HepG2 (cell line): ENCODE data around the gene PDE6H.

Experiments
- EP300 ChIP-seq, 3 experiments: sonication (generic) in 1 of 3; formaldehyde crosslinking in 1 of 3; IDR thresholded peaks; 2 replicates each; pipeline versions ENCODE4 v1.5.1 to v1.6.1; 2011 to 2020; ENCODE audit warnings: low read depth in 2 of 3, low read length in 2 of 3, borderline replicate concordance in 1 of 3, improper control_type of control experiment in 1 of 3, mild to moderate bottlenecking in 1 of 3, missing genetic modification reagents in 1 of 3, moderate library complexity in 1 of 3
- GATA4 ChIP-seq: sonication (generic); IDR thresholded peaks from 2 replicates; pipeline ENCODE4 v1.6.1; 2016; ENCODE audit warnings: antibody characterized with exemption, low read depth, borderline replicate concordance
- KDM5A ChIP-seq: fragments of 200-600 bp; sonication (generic); IDR thresholded peaks from 2 replicates; pipeline ENCODE4 v1.7.0; 2018; ENCODE audit warnings: antibody characterized with exemption, mild to moderate bottlenecking, low read length, borderline replicate concordance
- NFE2L2 ChIP-seq: fragments of 150-350 bp; IDR thresholded peaks from 2 replicates; pipeline ENCODE4 v1.6.1; 2014; ENCODE audit warnings: low read length
- RXRA ChIP-seq: sonication (generic); formaldehyde crosslinking; IDR thresholded peaks from 2 replicates; pipeline ENCODE4 v1.5.1; 2020; ENCODE audit warnings: missing genetic modification reagents
- TARDBP ChIP-seq: sonication (generic); formaldehyde crosslinking; IDR thresholded peaks from 2 replicates; pipeline ENCODE4 v1.8.0; 2022; ENCODE audit warnings: mild to moderate bottlenecking, missing genetic modification reagents
- U2AF2 ChIP-seq: fragments of 200-400 bp; formaldehyde crosslinking; IDR thresholded peaks from 2 replicates; pipeline ENCODE4 v1.6.1; 2017; ENCODE audit warnings: low read depth, mild to moderate bottlenecking, low read length
- TF ChIP-seq, protein P1 (sequence below): sonication (generic); formaldehyde crosslinking; IDR thresholded peaks from 2 replicates; pipeline ENCODE4 v1.8.1; 2023; ENCODE audit warnings: missing genetic modification reagents, inconsistent platforms, borderline replicate concordance
- TF ChIP-seq, protein P2 (sequence below): sonication (generic); formaldehyde crosslinking; IDR thresholded peaks from 2 replicates; pipeline ENCODE4 v1.9.0; 2022; ENCODE audit warnings: missing genetic modification reagents, mild to moderate bottlenecking, borderline replicate concordance
- TF ChIP-seq, protein P3 (sequence below): IDR thresholded peaks from 2 replicates; pipeline ENCODE4 v1.6.1; 2012; ENCODE audit warnings: inconsistent platforms
- TF ChIP-seq, protein P4 (sequence below): sonication (generic); formaldehyde crosslinking; IDR thresholded peaks from 2 replicates; pipeline ENCODE4 v1.5.0; 2020; ENCODE audit warnings: mild to moderate bottlenecking, missing genetic modification reagents, moderate library complexity
- TF ChIP-seq, protein P5 (sequence below): sonication (generic); formaldehyde crosslinking; conservative IDR thresholded peaks from 2 replicates; pipeline ENCODE4 v1.8.0; 2022; ENCODE audit warnings: missing genetic modification reagents

DNA sequence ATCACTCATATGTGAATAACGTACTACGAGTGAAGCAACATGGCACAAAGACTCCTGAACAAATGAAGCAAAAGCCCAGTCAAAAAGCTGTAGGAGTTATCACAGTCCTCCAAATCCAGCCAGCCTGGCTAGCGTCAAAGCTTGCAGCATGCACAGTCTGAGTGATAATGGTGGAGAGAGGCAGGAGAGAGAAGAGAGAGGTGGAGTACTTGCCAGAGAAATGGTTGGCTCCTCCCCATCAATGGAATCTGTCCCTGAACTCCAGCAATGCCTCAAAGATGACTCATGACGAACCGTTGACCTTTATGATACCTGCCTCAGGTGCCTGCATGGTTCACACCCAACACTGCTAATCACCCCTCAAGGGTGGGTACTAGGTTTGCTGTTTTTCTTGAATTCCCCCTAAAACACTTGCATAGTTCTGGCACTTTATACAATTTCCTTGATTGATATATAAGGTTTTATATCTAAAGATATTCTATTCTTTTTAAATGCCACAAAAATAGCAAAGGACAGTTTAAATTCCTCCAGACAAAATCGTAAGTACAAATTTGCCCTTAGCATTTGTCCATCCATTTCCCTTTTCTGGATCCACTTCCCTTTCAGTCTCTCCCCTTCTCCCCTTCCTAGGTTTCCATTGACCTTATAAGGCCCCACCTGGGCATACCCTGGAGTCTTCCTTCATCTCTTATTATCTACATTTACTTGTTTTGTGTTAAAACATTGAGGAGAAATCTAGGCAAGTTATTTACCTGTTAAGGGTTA lies 21.7 kb upstream of the PDE6H start:
- TF ChIP-seq U2AF2 (no peak), GATA4 (no peak), NFE2L2 (no peak), RXRA (CRISPR knock-in tag) (no peak), TARDBP (CRISPR knock-in tag) (no peak), KDM5A (no peak), EP300 (IDR thresholded peaks at IDR 0.05; ENCODE audit: low read depth in 2 of 2, low read length in 2 of 2) (no peak), EP300 (CRISPR knock-in tag; IDR thresholded peaks at IDR 0.05; ENCODE audit: borderline replicate concordance) (no peak)
- TF ChIP-seq, protein P1, sequence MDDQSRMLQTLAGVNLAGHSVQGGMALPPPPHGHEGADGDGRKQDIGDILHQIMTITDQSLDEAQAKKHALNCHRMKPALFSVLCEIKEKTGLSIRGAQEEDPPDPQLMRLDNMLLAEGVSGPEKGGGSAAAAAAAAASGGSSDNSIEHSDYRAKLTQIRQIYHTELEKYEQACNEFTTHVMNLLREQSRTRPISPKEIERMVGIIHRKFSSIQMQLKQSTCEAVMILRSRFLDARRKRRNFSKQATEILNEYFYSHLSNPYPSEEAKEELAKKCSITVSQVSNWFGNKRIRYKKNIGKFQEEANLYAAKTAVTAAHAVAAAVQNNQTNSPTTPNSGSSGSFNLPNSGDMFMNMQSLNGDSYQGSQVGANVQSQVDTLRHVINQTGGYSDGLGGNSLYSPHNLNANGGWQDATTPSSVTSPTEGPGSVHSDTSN (CRISPR knock-in tag), result no peak
- TF ChIP-seq, protein P2, sequence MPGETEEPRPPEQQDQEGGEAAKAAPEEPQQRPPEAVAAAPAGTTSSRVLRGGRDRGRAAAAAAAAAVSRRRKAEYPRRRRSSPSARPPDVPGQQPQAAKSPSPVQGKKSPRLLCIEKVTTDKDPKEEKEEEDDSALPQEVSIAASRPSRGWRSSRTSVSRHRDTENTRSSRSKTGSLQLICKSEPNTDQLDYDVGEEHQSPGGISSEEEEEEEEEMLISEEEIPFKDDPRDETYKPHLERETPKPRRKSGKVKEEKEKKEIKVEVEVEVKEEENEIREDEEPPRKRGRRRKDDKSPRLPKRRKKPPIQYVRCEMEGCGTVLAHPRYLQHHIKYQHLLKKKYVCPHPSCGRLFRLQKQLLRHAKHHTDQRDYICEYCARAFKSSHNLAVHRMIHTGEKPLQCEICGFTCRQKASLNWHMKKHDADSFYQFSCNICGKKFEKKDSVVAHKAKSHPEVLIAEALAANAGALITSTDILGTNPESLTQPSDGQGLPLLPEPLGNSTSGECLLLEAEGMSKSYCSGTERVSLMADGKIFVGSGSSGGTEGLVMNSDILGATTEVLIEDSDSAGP (CRISPR knock-in tag), result no peak
- TF ChIP-seq, protein P3, sequence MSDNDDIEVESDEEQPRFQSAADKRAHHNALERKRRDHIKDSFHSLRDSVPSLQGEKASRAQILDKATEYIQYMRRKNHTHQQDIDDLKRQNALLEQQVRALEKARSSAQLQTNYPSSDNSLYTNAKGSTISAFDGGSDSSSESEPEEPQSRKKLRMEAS, result no peak
- TF ChIP-seq, protein P4, sequence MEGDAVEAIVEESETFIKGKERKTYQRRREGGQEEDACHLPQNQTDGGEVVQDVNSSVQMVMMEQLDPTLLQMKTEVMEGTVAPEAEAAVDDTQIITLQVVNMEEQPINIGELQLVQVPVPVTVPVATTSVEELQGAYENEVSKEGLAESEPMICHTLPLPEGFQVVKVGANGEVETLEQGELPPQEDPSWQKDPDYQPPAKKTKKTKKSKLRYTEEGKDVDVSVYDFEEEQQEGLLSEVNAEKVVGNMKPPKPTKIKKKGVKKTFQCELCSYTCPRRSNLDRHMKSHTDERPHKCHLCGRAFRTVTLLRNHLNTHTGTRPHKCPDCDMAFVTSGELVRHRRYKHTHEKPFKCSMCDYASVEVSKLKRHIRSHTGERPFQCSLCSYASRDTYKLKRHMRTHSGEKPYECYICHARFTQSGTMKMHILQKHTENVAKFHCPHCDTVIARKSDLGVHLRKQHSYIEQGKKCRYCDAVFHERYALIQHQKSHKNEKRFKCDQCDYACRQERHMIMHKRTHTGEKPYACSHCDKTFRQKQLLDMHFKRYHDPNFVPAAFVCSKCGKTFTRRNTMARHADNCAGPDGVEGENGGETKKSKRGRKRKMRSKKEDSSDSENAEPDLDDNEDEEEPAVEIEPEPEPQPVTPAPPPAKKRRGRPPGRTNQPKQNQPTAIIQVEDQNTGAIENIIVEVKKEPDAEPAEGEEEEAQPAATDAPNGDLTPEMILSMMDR, result no peak
- TF ChIP-seq, protein P5, sequence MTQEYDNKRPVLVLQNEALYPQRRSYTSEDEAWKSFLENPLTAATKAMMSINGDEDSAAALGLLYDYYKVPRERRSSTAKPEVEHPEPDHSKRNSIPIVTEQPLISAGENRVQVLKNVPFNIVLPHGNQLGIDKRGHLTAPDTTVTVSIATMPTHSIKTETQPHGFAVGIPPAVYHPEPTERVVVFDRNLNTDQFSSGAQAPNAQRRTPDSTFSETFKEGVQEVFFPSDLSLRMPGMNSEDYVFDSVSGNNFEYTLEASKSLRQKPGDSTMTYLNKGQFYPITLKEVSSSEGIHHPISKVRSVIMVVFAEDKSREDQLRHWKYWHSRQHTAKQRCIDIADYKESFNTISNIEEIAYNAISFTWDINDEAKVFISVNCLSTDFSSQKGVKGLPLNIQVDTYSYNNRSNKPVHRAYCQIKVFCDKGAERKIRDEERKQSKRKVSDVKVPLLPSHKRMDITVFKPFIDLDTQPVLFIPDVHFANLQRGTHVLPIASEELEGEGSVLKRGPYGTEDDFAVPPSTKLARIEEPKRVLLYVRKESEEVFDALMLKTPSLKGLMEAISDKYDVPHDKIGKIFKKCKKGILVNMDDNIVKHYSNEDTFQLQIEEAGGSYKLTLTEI (CRISPR knock-in tag), result no peak
